Activated B cell treated with CpG ODN at 0.5 μM for 24 hours (primary cell): Measurements from ENCODE around the gene MGAT5. TPM values are rescaled to one million over a fixed set of nuclear protein-coding genes. Genes with fewer than 3 reads are reported as not detected.

Experiments used
- ATAC-seq: fragments of 200-7000 bp; cut with Tn5 transposase; one replicate; pipeline ENCODE4 v1.10.0; 2021; ENCODE audit warnings: low read depth, mild to moderate bottlenecking, moderate library complexity
- CTCF ChIA-PET: fragments of 350-600 bp; sonication (Branson Sonifier 250); formaldehyde crosslinking; loops from one replicate; lab custom pipeline; 2021; ENCODE audit warnings: antibody characterized with exemption; lab: Charles Lee
- POLR2A ChIA-PET: fragments of 350-600 bp; sonication (Branson Sonifier 250); formaldehyde crosslinking; loops from one replicate; lab custom pipeline; 2021; ENCODE audit warnings: antibody characterized with exemption; lab: Charles Lee
- DNase-seq: peaks from one replicate; pipeline ENCODE4 v3.0.0; 2022
- H3K27ac Mint-ChIP-seq: one replicate; pipeline ENCODE4 v1.8.0; 2020; ENCODE audit warnings: mixed read lengths
- H3K27me3 Mint-ChIP-seq: one replicate; pipeline ENCODE4 v1.8.0; 2021; ENCODE audit warnings: mixed read lengths
- H3K36me3 Mint-ChIP-seq: one replicate; pipeline ENCODE4 v1.8.0; 2021; ENCODE audit warnings: low read depth, mixed read lengths
- H3K4me1 Mint-ChIP-seq: one replicate; pipeline ENCODE4 v1.8.0; 2021; ENCODE audit warnings: mixed read lengths
- H3K4me3 Mint-ChIP-seq: one replicate; pipeline ENCODE4 v1.8.0; 2020; ENCODE audit warnings: mild to moderate bottlenecking, mixed read lengths
- H3K9me3 Mint-ChIP-seq: one replicate; pipeline ENCODE4 v1.8.0; 2020; ENCODE audit warnings: mixed read lengths
- intact Hi-C: fragments of 100-400 bp; cut with micrococcal nuclease; formaldehyde crosslinking; loops from one replicate; pipeline ENCODE4 v1.15.1; 2024
- total RNA-seq: library from RNA; stranded (reverse); gene quantifications from 2 replicates; pipeline ENCODE4 v1.2.3, GENCODE V29; 2022
- TF ChIP-seq, protein P1 (sequence below): fragments of 200-600 bp; IDR thresholded peaks from one replicate; pipeline ENCODE4 v1.8.0; 2022; ENCODE audit warnings: antibody characterized with exemption, mild to moderate bottlenecking

The MGAT5 gene
- total RNA-seq, 1 donor from 2014 or later = 66.7 TPM

- DNase-seq = no peak
- TF ChIP-seq, protein P1, sequence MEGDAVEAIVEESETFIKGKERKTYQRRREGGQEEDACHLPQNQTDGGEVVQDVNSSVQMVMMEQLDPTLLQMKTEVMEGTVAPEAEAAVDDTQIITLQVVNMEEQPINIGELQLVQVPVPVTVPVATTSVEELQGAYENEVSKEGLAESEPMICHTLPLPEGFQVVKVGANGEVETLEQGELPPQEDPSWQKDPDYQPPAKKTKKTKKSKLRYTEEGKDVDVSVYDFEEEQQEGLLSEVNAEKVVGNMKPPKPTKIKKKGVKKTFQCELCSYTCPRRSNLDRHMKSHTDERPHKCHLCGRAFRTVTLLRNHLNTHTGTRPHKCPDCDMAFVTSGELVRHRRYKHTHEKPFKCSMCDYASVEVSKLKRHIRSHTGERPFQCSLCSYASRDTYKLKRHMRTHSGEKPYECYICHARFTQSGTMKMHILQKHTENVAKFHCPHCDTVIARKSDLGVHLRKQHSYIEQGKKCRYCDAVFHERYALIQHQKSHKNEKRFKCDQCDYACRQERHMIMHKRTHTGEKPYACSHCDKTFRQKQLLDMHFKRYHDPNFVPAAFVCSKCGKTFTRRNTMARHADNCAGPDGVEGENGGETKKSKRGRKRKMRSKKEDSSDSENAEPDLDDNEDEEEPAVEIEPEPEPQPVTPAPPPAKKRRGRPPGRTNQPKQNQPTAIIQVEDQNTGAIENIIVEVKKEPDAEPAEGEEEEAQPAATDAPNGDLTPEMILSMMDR = no peak
- peak overlapping the region; percentile 89 for H3K27ac Mint-ChIP-seq
- no peak for ATAC-seq
- peaks cover 4% of the 10 kb centered on the region for H3K9me3 Mint-ChIP-seq
- no peaks in the 10 kb centered on the region for H3K27me3 Mint-ChIP-seq
- ChIA-PET POLR2A (interaction anchor here (0.6 to 2.9 kb wide), 7 partner anchors 13 to 96 kb away, joined by 3 to 19 read pairs (median 4); partner anchors contain the start of gene MGAT5), CTCF (interaction anchor here (0.8 to 1.9 kb wide), 4 partner anchors 9 to 99 kb away, joined by 3 to 11 read pairs (median 5); no protein-coding TSS in a partner anchor)
- peak overlapping the region; percentile 53 for H3K4me3 Mint-ChIP-seq
- peaks cover 81% of the 10 kb centered on the region for H3K4me1 Mint-ChIP-seq
- intact Hi-C loops = no loop called here
- H3K36me3 Mint-ChIP-seq = peaks cover 12% of the 10 kb centered on the region
Measured at GRCh38 chr2:134217351-134217750, 36.5 kb upstream of the MGAT5 start.

DNA sequence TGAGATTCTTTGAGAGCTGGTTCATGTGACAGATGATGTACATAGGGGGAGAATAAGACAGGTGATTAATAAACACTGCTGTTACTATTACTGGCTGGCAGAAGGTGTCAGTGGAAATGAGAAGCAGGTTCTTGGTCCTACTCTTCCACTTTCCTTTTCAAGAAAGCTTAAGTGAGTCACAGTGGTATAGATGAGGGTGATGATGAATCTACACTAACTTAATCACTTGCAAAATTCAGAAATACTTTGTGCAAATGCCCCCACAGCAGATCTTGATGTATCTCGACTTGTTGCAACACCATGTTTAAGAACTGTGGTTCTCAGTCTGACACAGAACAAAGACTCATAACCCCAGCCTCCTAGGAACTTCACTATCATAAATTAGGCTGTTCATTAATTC, 35.9 kb upstream of the MGAT5 start:
- intact Hi-C loops = loop anchor here (1.0 kb wide), 3 partner anchors 8 to 100 kb away; no protein-coding TSS in a partner anchor
- DNase-seq (no peak), ATAC-seq (peak; percentile 71)
- ChIA-PET CTCF (interaction anchor here (0.8 to 1.9 kb wide), 5 partner anchors 9 to 99 kb away, joined by 3 to 11 read pairs (median 3); no protein-coding TSS in a partner anchor), POLR2A (interaction anchor here (0.6 to 2.9 kb wide), 9 partner anchors 12 to 97 kb away, joined by 3 to 19 read pairs (median 4); partner anchors contain the start of gene MGAT5)
- Mint-ChIP-seq H3K36me3 (peaks cover 12% of the 10 kb centered on the region), H3K4me3 (peak overlapping the region; percentile 53), H3K27me3 (no peaks in the 10 kb centered on the region), H3K4me1 (peaks cover 75% of the 10 kb centered on the region), H3K9me3 (peaks cover 4% of the 10 kb centered on the region), H3K27ac (peak overlapping the region; percentile 89)
- TF ChIP-seq, protein P1 = no peak

DNA sequence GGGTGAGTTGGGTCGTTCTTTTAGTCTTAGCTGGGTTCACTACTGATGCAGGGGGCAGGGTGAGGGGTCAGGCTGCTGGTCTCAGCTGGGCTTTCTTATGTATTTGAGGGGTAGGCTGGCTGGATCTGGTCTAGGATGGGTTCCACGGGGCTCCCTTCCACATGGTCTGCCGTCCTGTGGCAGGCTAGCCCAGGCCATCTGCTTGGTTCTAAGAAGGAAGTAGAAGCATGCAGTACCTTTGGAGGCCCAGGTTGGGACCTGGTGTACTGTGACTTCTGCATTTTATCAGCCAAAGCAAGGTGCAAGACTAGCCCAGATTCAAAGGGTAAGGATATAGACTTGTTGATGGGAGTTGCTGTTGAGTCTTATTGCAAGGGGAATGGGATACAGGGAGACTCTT, 35.5 kb upstream of the MGAT5 start:
- intact Hi-C loops = loop anchor here (1.0 kb wide), 3 partner anchors 8 to 100 kb away; no protein-coding TSS in a partner anchor
- ChIA-PET POLR2A (interaction anchor here (0.8 to 2.9 kb wide), 8 partner anchors 12 to 99 kb away, joined by 3 to 19 read pairs (median 5); no protein-coding TSS in a partner anchor), CTCF (interaction anchor here (0.8 to 2.7 kb wide), 10 partner anchors 10 to 193 kb away, joined by 3 to 11 read pairs (median 5); no protein-coding TSS in a partner anchor)
- Mint-ChIP-seq H3K36me3 (peaks cover 12% of the 10 kb centered on the region), H3K4me3 (peak overlapping the region; percentile 53), H3K9me3 (peaks cover 4% of the 10 kb centered on the region), H3K27ac (peak overlapping the region; percentile 89), H3K27me3 (no peaks in the 10 kb centered on the region), H3K4me1 (peaks cover 75% of the 10 kb centered on the region)
- TF ChIP-seq, protein P1 = no peak
- peak; percentile 68 for ATAC-seq
- no peak for DNase-seq

DNA sequence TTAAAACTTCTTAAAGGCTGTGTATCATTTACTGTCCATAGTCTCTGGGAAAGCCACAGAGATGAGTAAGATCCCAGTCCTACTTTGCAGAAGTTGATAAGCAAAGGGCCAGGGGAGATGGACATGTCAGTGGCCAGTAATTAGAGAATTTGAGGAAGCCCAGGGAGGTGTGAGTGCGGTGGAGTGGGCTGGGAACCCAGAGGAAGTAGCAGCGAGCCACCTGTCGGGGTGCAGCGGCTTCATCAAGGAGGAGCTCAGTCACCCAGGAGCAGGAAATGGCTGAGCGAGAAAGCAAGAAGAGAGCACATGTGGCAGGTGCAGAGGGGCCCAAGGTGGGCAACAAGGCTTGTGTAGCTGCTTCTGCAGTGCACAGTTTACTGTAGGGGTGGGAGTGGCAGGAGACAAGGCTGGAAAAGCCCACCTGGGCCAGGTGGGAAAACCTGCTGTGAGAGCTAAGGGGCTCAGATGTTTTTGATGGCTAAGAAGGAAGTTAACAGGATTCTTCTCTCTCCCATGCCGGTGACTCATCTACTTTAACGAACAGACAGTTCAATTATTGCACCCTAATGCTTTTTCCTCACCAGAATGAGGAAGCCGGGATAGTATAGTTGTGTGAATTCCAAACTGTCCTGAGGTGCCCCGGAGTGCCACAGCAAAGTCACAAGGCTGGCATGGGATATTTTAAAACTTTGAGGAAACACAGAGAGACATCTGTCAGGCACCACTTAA, 34.8 kb upstream of the MGAT5 start:
- ATAC-seq = peak; percentile 66
- Mint-ChIP-seq H3K4me1 (peaks cover 71% of the 10 kb centered on the region), H3K27ac (peak overlapping the region; percentile 89), H3K4me3 (peak overlapping the region; percentile 53), H3K9me3 (peaks cover 4% of the 10 kb centered on the region), H3K36me3 (peaks cover 12% of the 10 kb centered on the region), H3K27me3 (no peaks in the 10 kb centered on the region)
- peak; percentile 38 for DNase-seq
- ChIA-PET POLR2A (interaction anchor here (0.8 to 2.9 kb wide), 9 partner anchors 9 to 100 kb away, joined by 3 to 19 read pairs (median 5); no protein-coding TSS in a partner anchor), CTCF (interaction anchor here (0.8 to 2.7 kb wide), 13 partner anchors 8 to 332 kb away, joined by 3 to 7 read pairs (median 5); no protein-coding TSS in a partner anchor)
- TF ChIP-seq, protein P1 = no peak
- intact Hi-C loops = loop anchor here (1.0 kb wide), 4 partner anchors 7 to 101 kb away; no protein-coding TSS in a partner anchor
